ENCODE measurements around the gene UBD.

DNA sequence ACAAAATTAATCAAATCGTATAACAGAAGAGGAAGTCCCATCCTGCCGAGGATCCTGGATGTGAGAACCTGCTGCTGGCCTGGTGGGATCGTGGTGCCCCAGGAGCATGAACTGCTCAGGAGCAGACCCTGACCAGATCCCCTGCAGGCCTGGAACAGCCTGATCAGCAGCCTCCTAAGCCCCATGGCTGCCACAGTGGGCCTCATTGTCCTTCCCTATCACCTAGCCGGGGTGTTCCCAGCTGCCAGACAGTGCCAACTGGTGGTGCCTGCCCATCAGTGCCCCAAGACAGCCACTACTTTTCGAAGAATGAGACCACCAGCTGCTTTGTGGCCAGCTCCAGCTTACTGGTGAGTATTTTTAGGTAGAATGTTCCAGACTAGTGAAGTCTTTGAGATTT is 52.2 kb downstream of the UBD start:
- TF ChIP-seq, protein P1, sequence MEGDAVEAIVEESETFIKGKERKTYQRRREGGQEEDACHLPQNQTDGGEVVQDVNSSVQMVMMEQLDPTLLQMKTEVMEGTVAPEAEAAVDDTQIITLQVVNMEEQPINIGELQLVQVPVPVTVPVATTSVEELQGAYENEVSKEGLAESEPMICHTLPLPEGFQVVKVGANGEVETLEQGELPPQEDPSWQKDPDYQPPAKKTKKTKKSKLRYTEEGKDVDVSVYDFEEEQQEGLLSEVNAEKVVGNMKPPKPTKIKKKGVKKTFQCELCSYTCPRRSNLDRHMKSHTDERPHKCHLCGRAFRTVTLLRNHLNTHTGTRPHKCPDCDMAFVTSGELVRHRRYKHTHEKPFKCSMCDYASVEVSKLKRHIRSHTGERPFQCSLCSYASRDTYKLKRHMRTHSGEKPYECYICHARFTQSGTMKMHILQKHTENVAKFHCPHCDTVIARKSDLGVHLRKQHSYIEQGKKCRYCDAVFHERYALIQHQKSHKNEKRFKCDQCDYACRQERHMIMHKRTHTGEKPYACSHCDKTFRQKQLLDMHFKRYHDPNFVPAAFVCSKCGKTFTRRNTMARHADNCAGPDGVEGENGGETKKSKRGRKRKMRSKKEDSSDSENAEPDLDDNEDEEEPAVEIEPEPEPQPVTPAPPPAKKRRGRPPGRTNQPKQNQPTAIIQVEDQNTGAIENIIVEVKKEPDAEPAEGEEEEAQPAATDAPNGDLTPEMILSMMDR (IDR thresholded peaks at IDR 0.05; ENCODE audit: low read depth, low read length): no peak
- TF ChIP-seq EZH2phosphoT487 (IDR thresholded peaks at IDR 0.05; ENCODE audit: low read depth): no peak
